HEK293T (cell line): ENCODE results near the gene COG1.

ENCODE experiments used
- CTCF ChIA-PET: fragments of 350-600 bp; formaldehyde crosslinking; extraction: SDS; loops from one replicate; lab custom pipeline; 2021; ENCODE audit warnings: antibody characterized with exemption, inconsistent platforms; lab: Yijun Ruan, JAX
- POLR2A ChIA-PET: fragments of 350-600 bp; formaldehyde crosslinking; extraction: SDS; loops from one replicate; lab custom pipeline; 2020; ENCODE audit warnings: antibody characterized with exemption, inconsistent platforms; lab: Yijun Ruan, JAX
- DNase-seq: peaks from one replicate; pipeline ENCODE4 v3.0.0; 2012; ENCODE audit warnings: mixed read lengths; ENCODE audit errors: extremely low spot score
- ARNT ChIP-seq: fragments of 450-650 bp; IDR thresholded peaks from 2 replicates; pipeline ENCODE4 v1.6.1; 2017; ENCODE audit warnings: mild to moderate bottlenecking
- BHLHE40 ChIP-seq: fragments of 450-650 bp; IDR thresholded peaks from 2 replicates; pipeline ENCODE4 v1.6.1; 2016; ENCODE audit warnings: mild to moderate bottlenecking, moderate library complexity, borderline replicate concordance
- CTBP1 ChIP-seq: fragments of 450-650 bp; IDR thresholded peaks from 2 replicates; pipeline ENCODE4 v1.6.1; 2016; ENCODE audit warnings: borderline replicate concordance
- ELF4 ChIP-seq: fragments of 450-650 bp; IDR thresholded peaks from 2 replicates; pipeline ENCODE4 v1.6.1; 2017; ENCODE audit warnings: antibody characterized with exemption
- FOXA1 ChIP-seq: fragments of 450-650 bp; IDR thresholded peaks from 2 replicates; pipeline ENCODE4 v1.6.1; 2016; ENCODE audit warnings: mild to moderate bottlenecking
- FOXK2 ChIP-seq: fragments of 450-650 bp; IDR thresholded peaks from 2 replicates; pipeline ENCODE4 v1.6.1; 2016; ENCODE audit warnings: mild to moderate bottlenecking
- FOXM1 ChIP-seq: fragments of 450-650 bp; IDR thresholded peaks from 2 replicates; pipeline ENCODE4 v1.6.1; 2017; ENCODE audit warnings: mild to moderate bottlenecking, borderline replicate concordance
- HDGF ChIP-seq: fragments of 450-650 bp; IDR thresholded peaks from 2 replicates; pipeline ENCODE4 v1.6.1; 2017; ENCODE audit warnings: antibody characterized with exemption, borderline replicate concordance
- L3MBTL2 ChIP-seq: fragments of 450-650 bp; conservative IDR thresholded peaks from 2 replicates; pipeline ENCODE4 v1.6.1; 2016; ENCODE audit warnings: mild to moderate bottlenecking
- LEF1 ChIP-seq: fragments of 450-650 bp; IDR thresholded peaks from 2 replicates; pipeline ENCODE4 v1.6.1; 2017; ENCODE audit warnings: mild to moderate bottlenecking, borderline replicate concordance
- NFRKB ChIP-seq: fragments of 450-650 bp; IDR thresholded peaks from 2 replicates; pipeline ENCODE4 v1.6.1; 2016; ENCODE audit warnings: mild to moderate bottlenecking, moderate library complexity
- SP1 ChIP-seq: fragments of 450-650 bp; IDR thresholded peaks from 2 replicates; pipeline ENCODE4 v1.6.1; 2017
- SUZ12 ChIP-seq: fragments of 450-650 bp; IDR thresholded peaks from 2 replicates; pipeline ENCODE4 v1.6.1; 2016; ENCODE audit warnings: mild to moderate bottlenecking
- TARDBP ChIP-seq: fragments of 450-650 bp; IDR thresholded peaks from 2 replicates; pipeline ENCODE4 v1.6.1; 2016
- ZNF384 ChIP-seq: fragments of 450-650 bp; IDR thresholded peaks from 2 replicates; pipeline ENCODE4 v1.6.1; 2016
- TF ChIP-seq, protein P1 (sequence below): fragments of 450-650 bp; IDR thresholded peaks from 2 replicates; pipeline ENCODE4 v1.6.1; 2016

The COG1 gene

DNA sequence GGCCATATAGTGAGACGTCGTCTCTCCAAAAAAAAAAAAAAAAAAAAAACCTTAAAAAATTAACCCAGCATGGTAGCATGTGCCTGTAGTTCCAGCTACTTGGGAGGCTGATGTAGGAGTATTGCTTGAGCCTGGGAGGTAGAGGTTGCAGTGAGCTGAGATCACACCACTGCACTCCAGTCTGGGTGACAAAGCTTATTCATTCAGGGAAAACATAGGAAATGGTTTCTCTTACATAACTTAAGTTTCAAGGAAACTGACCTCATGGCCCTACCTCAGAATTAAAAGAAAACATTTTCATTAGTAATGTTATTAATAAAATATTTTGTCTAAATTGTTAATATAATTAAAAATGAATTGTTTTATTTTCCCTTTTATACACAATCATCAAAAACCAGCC is 31.4 kb downstream of the COG1 start:
- DNase-seq: no peak
- ChIA-PET POLR2A (no interaction called here), CTCF (no interaction called here)
- TF ChIP-seq FOXM1 (no peak), SP1 (no peak), L3MBTL2 (no peak), TARDBP (no peak), CTBP1 (no peak), FOXA1 (no peak), NFRKB (no peak), SUZ12 (no peak), ZNF384 (no peak), BHLHE40 (no peak), FOXK2 (no peak), HDGF (no peak), ARNT (no peak), LEF1 (no peak), ELF4 (no peak)
- TF ChIP-seq, protein P1, sequence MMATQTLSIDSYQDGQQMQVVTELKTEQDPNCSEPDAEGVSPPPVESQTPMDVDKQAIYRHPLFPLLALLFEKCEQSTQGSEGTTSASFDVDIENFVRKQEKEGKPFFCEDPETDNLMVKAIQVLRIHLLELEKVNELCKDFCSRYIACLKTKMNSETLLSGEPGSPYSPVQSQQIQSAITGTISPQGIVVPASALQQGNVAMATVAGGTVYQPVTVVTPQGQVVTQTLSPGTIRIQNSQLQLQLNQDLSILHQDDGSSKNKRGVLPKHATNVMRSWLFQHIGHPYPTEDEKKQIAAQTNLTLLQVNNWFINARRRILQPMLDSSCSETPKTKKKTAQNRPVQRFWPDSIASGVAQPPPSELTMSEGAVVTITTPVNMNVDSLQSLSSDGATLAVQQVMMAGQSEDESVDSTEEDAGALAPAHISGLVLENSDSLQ: no peak

DNA sequence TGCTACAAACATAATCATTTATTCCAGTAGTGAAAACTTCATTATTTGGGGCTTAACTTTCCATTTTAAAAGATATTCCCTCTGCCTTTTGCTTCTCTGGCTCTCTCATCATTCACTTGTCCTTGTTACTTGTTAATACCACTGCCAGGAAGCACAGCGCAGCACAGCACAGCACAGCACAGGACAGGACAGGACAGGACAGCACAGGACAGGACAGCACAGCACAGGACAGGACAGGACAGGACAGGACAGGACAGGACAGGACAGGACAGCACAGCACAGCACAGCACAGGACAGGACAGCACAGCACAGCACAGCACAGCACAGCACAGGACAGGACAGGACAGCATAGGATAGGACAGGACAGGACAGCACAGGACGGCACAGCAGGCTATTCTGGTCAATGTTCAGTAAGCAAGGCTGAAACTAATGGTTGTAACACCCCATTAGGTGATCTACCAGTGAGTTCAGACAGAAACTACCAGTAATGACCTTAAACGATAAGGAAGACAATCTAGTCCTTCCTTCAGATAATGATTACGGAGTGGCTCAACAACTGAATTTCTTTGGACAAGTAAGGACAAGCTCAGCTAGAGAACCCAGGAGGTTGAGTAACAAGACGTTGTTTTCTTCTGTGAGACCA is 31.9 kb downstream of the COG1 start:
- ChIA-PET POLR2A (no interaction called here), CTCF (no interaction called here)
- TF ChIP-seq L3MBTL2 (no peak), HDGF (no peak), BHLHE40 (no peak), FOXA1 (no peak), CTBP1 (no peak), TARDBP (no peak), FOXM1 (no peak)
- DNase-seq: no peak

DNA sequence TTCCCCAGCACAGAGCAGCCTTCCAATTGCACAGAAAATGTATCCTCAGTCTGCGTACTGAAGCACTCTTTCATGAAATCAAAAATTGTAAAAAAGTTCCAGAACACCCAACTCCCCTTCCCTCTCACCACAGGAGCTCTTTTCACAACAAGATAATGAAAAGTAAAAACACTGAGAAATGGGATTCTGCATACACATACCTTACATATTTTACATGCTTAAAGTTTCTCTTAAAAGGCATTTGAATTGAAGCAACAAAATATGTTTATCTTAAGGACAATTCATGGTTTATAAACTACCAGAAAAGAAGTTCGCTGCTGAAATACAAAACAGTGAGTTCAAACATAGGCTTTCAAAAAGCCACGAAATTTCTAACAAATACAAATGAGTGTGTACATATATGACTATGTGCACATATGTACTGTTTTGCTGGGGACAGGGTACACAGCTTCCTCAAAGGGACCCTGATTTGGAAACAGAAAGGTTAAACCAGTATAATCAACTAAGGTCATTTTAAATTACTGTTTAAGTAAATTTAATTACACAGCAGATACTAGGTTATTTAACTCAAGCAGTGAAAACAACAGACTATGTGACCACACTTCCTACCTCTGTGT is 33.8 kb downstream of the COG1 start:
- no peak for TF ChIP-seq TARDBP
- TF ChIP-seq NFRKB: no peak
- no peak for TF ChIP-seq FOXK2
- TF ChIP-seq ZNF384: no peak
- TF ChIP-seq BHLHE40: no peak
- no peak for TF ChIP-seq ARNT
- TF ChIP-seq L3MBTL2: no peak
- no peak for TF ChIP-seq ELF4
- TF ChIP-seq, protein P1: no peak
- no peak for TF ChIP-seq HDGF
- no peak for TF ChIP-seq FOXM1
- TF ChIP-seq CTBP1: no peak
- no peak for TF ChIP-seq SUZ12
- no peak for TF ChIP-seq FOXA1
- no peak for TF ChIP-seq LEF1
- no peak for TF ChIP-seq SP1
- no peak for DNase-seq
- POLR2A ChIA-PET: no interaction called here
- CTCF ChIA-PET: no interaction called here

DNA sequence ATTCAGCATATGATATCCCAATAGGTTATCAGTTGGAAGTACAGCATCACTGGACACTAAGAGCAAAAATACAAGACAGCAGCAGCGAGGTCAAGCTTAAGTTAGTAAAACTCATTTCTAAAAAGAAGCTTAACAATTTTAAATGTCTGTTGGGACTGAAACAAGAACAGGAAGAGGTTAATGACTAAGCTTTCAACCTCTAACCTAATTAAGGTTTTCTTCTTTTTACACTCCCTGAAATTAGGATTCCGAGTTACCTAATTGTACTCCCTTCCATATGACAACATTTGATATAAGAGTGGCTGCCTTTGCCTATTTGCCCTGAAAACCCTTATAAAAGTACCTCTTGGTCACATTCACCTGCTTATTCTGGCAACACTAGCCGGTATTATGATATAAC is 34.5 kb downstream of the COG1 start:
- no peak for DNase-seq
- CTCF ChIA-PET: no interaction called here
- no peak for TF ChIP-seq FOXK2
- TF ChIP-seq BHLHE40: no peak
- no peak for TF ChIP-seq ZNF384
- TF ChIP-seq L3MBTL2: no peak
- TF ChIP-seq, protein P1: no peak
- TF ChIP-seq HDGF: no peak
- TF ChIP-seq CTBP1: no peak
- no peak for TF ChIP-seq LEF1
- POLR2A ChIA-PET: no interaction called here

DNA sequence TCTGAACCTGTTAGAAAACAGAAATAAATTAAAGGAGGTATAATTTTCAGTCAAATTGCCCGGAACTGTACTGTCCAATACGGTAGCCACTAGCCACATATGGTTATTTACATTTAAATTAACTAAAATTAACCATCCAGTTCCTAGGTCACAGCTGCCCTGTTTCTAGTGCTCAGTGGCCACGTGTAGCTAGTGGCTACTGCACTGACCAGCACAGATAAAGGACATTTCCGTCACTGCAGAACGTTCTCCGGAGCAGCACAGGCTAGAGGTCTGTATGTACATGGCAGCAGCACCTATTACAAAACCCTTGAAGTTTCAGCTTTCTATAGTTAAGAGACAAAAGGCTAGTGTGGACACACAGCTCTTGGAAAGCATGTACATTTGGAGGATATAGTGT is 35.1 kb downstream of the COG1 start:
- DNase-seq: no peak
- TF ChIP-seq CTBP1: no peak
- TF ChIP-seq, protein P1: no peak
- TF ChIP-seq ARNT: no peak
- TF ChIP-seq SP1: no peak
- no peak for TF ChIP-seq FOXK2
- TF ChIP-seq TARDBP: no peak
- TF ChIP-seq HDGF: no peak
- TF ChIP-seq ELF4: no peak
- TF ChIP-seq ZNF384: no peak
- ChIA-PET POLR2A (no interaction called here), CTCF (interaction anchor here (1.3 kb wide), 1 partner anchor 31 kb away, joined by 4 read pairs; no protein-coding TSS in a partner anchor)
